GM15510 (cell line): ENCODE results near the gene RHOF.

ENCODE experiments used
- POLR2A ChIP-seq: IDR thresholded peaks from 3 replicates; pipeline ENCODE4 v1.6.1; 2011; ENCODE audit warnings: borderline replicate concordance; ENCODE audit not compliant: insufficient read length; ENCODE audit errors: extremely low read depth

The RHOF gene

DNA sequence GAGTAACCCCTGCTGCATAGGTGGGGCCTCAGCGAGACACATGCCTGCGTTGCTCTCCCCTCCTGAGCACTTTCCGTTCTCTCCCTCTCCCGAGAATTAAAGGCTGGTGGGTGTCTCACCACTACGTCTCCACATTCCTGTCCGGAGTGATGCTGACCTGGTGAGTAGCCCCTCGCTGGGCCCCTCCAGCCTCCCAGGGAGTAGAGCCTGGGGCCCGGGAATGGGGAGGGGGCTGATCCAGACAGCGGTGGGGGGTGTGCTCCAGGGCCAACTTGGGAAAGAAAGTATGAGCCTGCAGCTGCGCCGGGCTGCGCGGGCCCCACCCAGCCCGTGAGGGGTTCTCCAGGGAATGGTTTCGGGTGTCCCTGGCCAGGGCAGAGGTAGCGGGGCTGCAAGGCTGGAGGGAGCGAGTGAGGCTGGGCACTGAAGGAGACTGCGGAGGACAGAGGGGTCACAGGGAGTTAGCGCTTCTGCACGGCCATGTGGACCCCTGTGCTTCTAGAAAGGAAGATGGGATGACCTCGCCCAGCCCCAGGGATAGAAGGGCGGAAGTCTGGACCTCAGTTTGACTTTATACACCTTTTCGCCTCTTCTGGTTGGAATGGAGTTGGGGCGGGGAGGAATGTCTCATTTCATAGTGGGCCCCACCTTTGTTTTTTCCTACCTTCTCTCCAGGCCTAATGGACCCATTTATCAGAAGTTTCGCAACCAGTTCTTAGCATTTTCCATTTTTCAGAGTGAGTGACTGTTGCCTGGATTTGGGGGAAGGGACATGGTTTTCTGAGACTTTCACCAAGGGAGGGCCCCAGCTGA, 22.5 kb downstream of the RHOF start:
- no peak for TF ChIP-seq POLR2A

- no peak for TF ChIP-seq POLR2A
Observed at GRCh38 chr12:121770388-121770787, 23.1 kb downstream of the RHOF start.

GRCh38 chr12:121769831-121770301, 23.6 kb downstream of the RHOF start:
- no peak for TF ChIP-seq POLR2A

DNA sequence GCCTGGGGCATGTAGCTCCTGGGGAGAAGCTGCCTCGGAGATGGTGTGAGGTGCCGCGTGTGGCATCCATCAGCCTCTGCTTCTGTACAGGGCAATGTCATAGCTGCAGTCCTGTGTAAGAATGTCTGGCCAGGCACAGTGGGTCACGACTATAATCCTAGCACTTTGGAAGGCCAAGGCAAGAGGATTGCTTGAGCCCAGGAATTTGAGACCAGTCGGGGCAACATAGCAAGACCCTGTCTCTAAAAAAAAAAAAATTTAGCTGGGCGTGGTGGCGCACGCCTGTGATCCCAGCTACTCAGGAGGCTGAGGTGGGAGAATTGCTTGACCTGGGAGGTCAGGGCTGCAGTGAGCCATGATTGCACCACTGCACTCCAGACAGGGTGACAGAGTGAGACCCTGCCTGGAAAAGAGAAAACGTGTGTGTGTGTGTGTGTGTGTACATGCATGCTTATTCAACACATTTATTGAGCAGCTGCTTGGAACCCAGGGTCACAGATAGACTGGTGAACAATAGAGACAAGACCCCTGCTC, 24.1 kb downstream of the RHOF start:
- no peak for TF ChIP-seq POLR2A

- TF ChIP-seq POLR2A, result no peak
Observed at GRCh38 chr12:121767525-121768016, 25.9 kb downstream of the RHOF start.

DNA sequence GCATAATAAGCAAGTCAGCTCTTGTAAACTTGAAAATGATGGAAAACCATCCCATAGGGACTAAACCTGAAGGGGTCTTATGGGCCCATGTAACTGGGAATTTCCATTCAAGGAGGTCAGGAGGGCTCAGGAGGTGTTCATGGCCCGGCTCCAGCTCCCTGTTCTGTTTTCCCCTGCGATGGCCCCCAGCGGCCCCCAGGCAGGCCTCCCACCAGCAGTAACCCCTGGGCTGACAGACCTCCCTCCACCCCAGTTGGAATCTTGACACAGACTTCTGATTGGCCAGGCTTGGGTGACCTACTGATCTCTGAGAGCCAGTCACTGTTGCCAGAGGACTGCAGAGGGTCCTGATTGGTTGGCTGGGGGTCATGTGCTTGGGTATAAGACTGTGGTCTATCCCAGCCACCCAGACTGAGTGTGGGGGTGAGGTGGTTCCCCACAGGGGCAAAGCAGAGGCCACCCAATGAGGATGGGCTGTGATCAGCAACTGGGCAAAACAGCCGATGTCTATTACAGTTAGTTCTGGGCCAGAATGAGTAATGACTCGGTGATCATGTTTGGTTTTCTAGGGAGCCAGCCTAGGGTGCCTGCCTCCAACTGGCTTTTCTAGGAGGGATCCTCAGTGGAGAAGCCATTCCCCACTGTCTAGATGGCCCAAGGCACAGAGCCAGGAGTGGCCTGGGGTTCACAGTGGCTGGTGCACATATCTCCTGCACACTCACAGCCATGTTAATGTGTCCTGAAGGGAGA, 27.0 kb downstream of the RHOF start:
- TF ChIP-seq POLR2A, result no peak

- TF ChIP-seq POLR2A, result no peak
Observed at GRCh38 chr12:121765573-121765972, 27.9 kb downstream of the RHOF start.

DNA sequence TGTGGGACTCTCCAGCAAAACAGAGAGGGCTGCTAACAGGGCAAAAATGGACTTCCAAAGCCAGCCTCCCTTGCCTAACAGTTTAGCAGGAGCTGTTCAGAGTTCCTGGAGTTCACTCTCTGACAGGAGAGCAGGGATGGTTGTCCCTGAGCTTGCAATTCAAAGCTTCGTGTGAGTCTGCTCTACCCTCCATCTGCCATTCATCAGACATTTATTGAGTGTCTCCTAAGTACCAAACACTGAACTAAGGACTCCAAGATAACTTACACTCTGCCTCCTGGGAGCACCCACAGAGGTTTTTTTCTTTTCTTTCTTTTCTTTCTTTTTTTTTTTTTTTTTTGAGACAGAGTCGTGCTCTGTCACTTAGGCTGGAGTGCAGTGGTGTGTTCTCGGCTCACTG, 28.7 kb downstream of the RHOF start:
- TF ChIP-seq POLR2A, result no peak

- no peak for TF ChIP-seq POLR2A
Observed at GRCh38 chr12:121762269-121762668, 31.2 kb downstream of the RHOF start.

DNA sequence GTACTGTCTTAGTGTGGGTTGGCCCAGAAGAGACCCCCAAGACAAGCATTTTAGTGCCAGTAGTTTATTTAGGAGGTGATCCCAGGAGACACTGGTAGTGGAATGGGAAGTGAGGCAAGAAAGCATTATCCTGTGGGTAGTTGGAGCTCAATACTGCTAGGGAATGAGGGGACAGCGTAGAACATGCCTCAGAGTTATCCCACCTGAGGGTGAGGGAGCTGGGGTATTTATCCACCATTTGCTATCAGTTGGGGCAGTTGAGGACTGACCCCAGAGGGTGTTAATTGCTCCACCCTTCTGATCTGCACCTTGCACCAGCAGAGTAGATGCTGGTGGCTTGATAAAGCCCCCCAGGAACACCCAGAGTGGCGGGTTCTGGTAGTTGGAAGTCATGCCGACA, 37.9 kb downstream of the RHOF start:
- no peak for TF ChIP-seq POLR2A

DNA sequence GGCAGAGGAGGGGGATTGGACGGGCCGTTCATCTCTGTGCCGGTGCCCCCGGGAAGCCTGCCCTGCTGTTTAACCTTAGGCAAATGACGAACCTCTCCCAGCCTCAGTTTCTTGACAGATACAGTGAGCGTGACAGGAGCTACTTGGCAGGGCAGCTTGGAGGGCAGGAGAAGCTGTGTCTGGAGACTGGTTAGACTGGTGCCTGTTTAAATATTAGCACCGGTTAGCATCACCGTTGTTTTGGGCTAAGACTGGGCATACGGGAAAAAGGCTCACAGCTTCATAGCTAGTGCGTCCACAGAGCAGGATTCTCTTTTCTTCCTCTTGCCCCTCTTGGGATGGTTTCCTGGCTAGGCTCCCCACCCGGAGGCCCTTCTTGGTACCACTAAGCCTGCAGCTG, 38.7 kb downstream of the RHOF start:
- TF ChIP-seq POLR2A, result no peak

GRCh38 chr12:121753844-121754264, 39.6 kb downstream of the RHOF start:
- no peak for TF ChIP-seq POLR2A

- TF ChIP-seq POLR2A, result no peak
Observed at GRCh38 chr12:121751749-121752351, 41.6 kb downstream of the RHOF start.

DNA sequence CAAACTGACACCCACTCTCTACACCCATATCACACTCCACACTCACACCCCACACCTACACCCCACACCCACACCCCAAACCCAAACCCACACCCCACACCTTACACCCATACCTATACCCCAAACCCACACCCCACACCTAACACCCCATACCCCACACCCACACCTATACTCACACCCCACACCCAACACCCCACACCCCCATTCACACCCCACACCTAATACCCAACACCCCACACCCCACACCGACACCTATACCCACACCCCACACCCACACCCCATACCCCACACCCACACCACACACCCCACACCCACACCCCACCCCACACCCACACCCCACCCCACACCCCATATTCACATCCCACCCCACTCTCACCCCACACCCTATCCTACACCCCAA, 42.5 kb downstream of the RHOF start:
- no peak for TF ChIP-seq POLR2A

- TF ChIP-seq POLR2A, result no peak
Observed at GRCh38 chr12:121750507-121750955, 43.0 kb downstream of the RHOF start.

DNA sequence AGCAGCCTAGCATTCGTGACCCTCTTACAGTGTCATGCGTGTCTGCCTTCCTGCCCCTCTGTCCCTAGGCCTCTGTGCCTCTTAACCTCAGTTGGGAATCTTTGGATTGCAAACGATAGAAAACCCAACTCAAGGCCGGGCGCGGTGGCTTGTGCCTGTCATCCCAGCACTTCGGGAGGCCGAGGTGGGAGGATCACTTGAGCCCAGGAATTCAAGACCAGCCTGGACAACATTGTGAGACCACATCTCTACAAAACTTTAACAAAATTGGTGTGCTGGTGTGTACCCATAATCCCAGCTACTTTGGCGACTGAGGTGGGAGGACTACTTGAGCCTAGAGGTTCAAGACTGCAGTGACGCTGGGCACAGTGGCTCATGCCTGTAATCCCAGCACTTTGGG, 44.2 kb downstream of the RHOF start:
- no peak for TF ChIP-seq POLR2A
